ENCODE data around the gene SFTPB. TPM values are rescaled to one million over a fixed set of nuclear protein-coding genes. Genes with fewer than 3 reads are reported as not detected.

SFTPB gene
- total and polyA plus RNA-seq, 4 donors: not detected

GRCh38 chr2:85684806-85685205 lies 16.8 kb upstream of the SFTPB start:
- no peak for DNase-seq (ENCODE audit: low spot score)
- TF ChIP-seq CTCF (IDR thresholded peaks at IDR 0.05; ENCODE audit: low read depth, low read length, missing input control): no peak
- no peak for TF ChIP-seq FOXA2 (IDR thresholded peaks at IDR 0.05)
- no peak for TF ChIP-seq YY1 (IDR thresholded peaks at IDR 0.05)
- no peak for TF ChIP-seq NR2F2 (IDR thresholded peaks at IDR 0.05)
- TF ChIP-seq RXRA (IDR thresholded peaks at IDR 0.05): no peak
- no peak for TF ChIP-seq HNF4A (conservative IDR thresholded peaks at IDR 0.05)
- no peak for TF ChIP-seq ATF3 (IDR thresholded peaks at IDR 0.05)
- TF ChIP-seq HNF4G (IDR thresholded peaks at IDR 0.05): no peak
- TF ChIP-seq GABPA (IDR thresholded peaks at IDR 0.05 in 1 of 2, conservative IDR thresholded peaks at IDR 0.05 in 1 of 2): no peak
- H3K4me1 ChIP-seq (ENCODE audit: control insufficient read depth in 4 of 4, insufficient read depth in 4 of 4, low read length in 3 of 4): no peaks in the 10 kb centered on the region
- H3K36me3 ChIP-seq (ENCODE audit: control insufficient read depth in 4 of 4, insufficient read depth in 3 of 4, low read depth in 1 of 4, low read length in 3 of 4): no peaks in the 10 kb centered on the region
- H3K9me3 ChIP-seq (ENCODE audit: control insufficient read depth in 4 of 4, low read length in 3 of 4): no peaks in the 10 kb centered on the region
- no peak overlapping the region for H3K9ac ChIP-seq (ENCODE audit: low read depth in 1 of 2, low read length in 2 of 2)
- no peak overlapping the region for H3K27ac ChIP-seq (ENCODE audit: low read depth in 1 of 2, low read length in 2 of 2)
- H3K27me3 ChIP-seq (ENCODE audit: control insufficient read depth in 4 of 4, insufficient read depth in 4 of 4, low read length in 3 of 4): no peaks in the 10 kb centered on the region
- no peak overlapping the region for H3K4me3 ChIP-seq (ENCODE audit: low read depth in 1 of 3, low read length in 3 of 3)
- WGBS: 83% methylated on average over 4 of the region's 4 CpGs

- no peak for TF ChIP-seq GABPA (IDR thresholded peaks at IDR 0.05 in 1 of 2, conservative IDR thresholded peaks at IDR 0.05 in 1 of 2)
- TF ChIP-seq CTCF (IDR thresholded peaks at IDR 0.05; ENCODE audit: low read depth, low read length, missing input control): no peak
- TF ChIP-seq FOXA1 (IDR thresholded peaks at IDR 0.05): no peak
- no peak for TF ChIP-seq HNF4G (IDR thresholded peaks at IDR 0.05)
- no peak for TF ChIP-seq SP1 (IDR thresholded peaks at IDR 0.05)
- no peak for TF ChIP-seq RAD21 (IDR thresholded peaks at IDR 0.05)
- no peak for TF ChIP-seq FOXA2 (IDR thresholded peaks at IDR 0.05)
- no peak for TF ChIP-seq ZBTB33 (IDR thresholded peaks at IDR 0.05)
- TF ChIP-seq HNF4A (conservative IDR thresholded peaks at IDR 0.05): no peak
- TF ChIP-seq REST (IDR thresholded peaks at IDR 0.05): no peak
- DNase-seq (ENCODE audit: low spot score): no peak
- no peak overlapping the region for H3K27ac ChIP-seq (ENCODE audit: low read depth in 1 of 2, low read length in 2 of 2)
- H3K27me3 ChIP-seq (ENCODE audit: control insufficient read depth in 4 of 4, insufficient read depth in 4 of 4, low read length in 3 of 4): no peaks in the 10 kb centered on the region
- no peak overlapping the region for H3K4me3 ChIP-seq (ENCODE audit: low read depth in 1 of 3, low read length in 3 of 3)
- 95% methylated on average over 4 of the region's 4 CpGs for WGBS
- no peaks in the 10 kb centered on the region for H3K36me3 ChIP-seq (ENCODE audit: control insufficient read depth in 4 of 4, insufficient read depth in 3 of 4, low read depth in 1 of 4, low read length in 3 of 4)
- H3K9ac ChIP-seq (ENCODE audit: low read depth in 1 of 2, low read length in 2 of 2): no peak overlapping the region
- no peaks in the 10 kb centered on the region for H3K9me3 ChIP-seq (ENCODE audit: control insufficient read depth in 4 of 4, low read length in 3 of 4)
- peaks cover 0 to 1% (median under 1%) of the 10 kb centered on the region in 4 donors for H3K4me1 ChIP-seq (ENCODE audit: control insufficient read depth in 4 of 4, insufficient read depth in 4 of 4, low read length in 3 of 4)
Observed at GRCh38 chr2:85684380-85684779, 16.4 kb upstream of the SFTPB start.

Measured in liver (tissue), 9 donors.